CD14-positive monocyte (primary cell): Measurements from ENCODE around the gene PRMT9. TPM values are rescaled to one million over a fixed set of nuclear protein-coding genes. Genes with fewer than 3 reads are reported as not detected.

Source experiments
- DNase-seq, 3 donors: peaks; one replicate each; pipeline ENCODE4 v3.0.0-alpha.2; 2011 to 2022
- H2AFZ ChIP-seq: 2 replicates; pipeline ENCODE4 v1.6.0; 2012; ENCODE audit warnings: mild to moderate bottlenecking, low read depth, low read length, inconsistent platforms; ENCODE audit not compliant: insufficient read depth, poor library complexity, severe bottlenecking
- H3K27ac ChIP-seq, 2 donors: 1 replicate in 1 of 2; 2 replicates in 1 of 2; pipeline ENCODE4 v1.5.1; 2012 to 2013; ENCODE audit warnings: low read length in 2 of 2, control low read depth in 1 of 2, inconsistent platforms in 1 of 2, low read depth in 1 of 2, mild to moderate bottlenecking in 1 of 2
- H3K27me3 ChIP-seq, 2 donors: one replicate each; pipeline versions ENCODE4 v1.6.0 to v1.6.1; 2011 to 2013; ENCODE audit warnings: low read length in 2 of 2; ENCODE audit not compliant: control insufficient read depth in 2 of 2, insufficient read depth in 2 of 2
- H3K36me3 ChIP-seq, 2 donors: replicated peaks in 1 of 2; 1 replicate in 1 of 2; 2 replicates in 1 of 2; pipeline versions ENCODE4 v1.5.1 to v1.6.1; 2012 to 2013; ENCODE audit warnings: low read length in 2 of 2, control low read depth in 1 of 2, inconsistent platforms in 1 of 2, mild to moderate bottlenecking in 1 of 2; ENCODE audit not compliant: insufficient read depth in 2 of 2, control insufficient read depth in 1 of 2
- H3K4me1 ChIP-seq, 2 donors: 1 replicate in 1 of 2; 2 replicates in 1 of 2; pipeline versions ENCODE4 v1.5.1 to v1.6.1; 2012 to 2013; ENCODE audit warnings: low read length in 2 of 2, control low read depth in 1 of 2, inconsistent platforms in 1 of 2, mild to moderate bottlenecking in 1 of 2, moderate library complexity in 1 of 2; ENCODE audit not compliant: insufficient read depth in 2 of 2, control insufficient read depth in 1 of 2
- H3K4me2 ChIP-seq: replicated peaks from 2 replicates; pipeline ENCODE3; 2012; ENCODE audit warnings: low read length, moderate library complexity, mild to moderate bottlenecking; ENCODE audit not compliant: poor library complexity, severe bottlenecking; ENCODE audit errors: extremely low read depth
- H3K4me3 ChIP-seq, 3 experiments: fragments of 200-600 bp in 1 of 3; sonication (generic) in 1 of 3; replicated peaks in 1 of 3; 1 replicate in 2 of 3; 2 replicates in 1 of 3; pipeline ENCODE4 v1.5.1; 2011 to 2013; ENCODE audit warnings: low read length in 3 of 3, mild to moderate bottlenecking in 3 of 3, control low read depth in 2 of 3, low read depth in 2 of 3, inconsistent platforms in 1 of 3, moderate library complexity in 1 of 3
- H3K79me2 ChIP-seq: 2 replicates; pipeline ENCODE4 v1.6.0; 2012; ENCODE audit warnings: mild to moderate bottlenecking, control low read depth, inconsistent platforms, low read length, moderate library complexity; ENCODE audit not compliant: insufficient read depth
- H3K9ac ChIP-seq: 2 replicates; pipeline ENCODE4 v1.6.0; 2017; ENCODE audit warnings: low read length, mild to moderate bottlenecking; ENCODE audit not compliant: insufficient read depth, poor library complexity, severe bottlenecking
- H3K9me3 ChIP-seq, 2 donors: replicated peaks in 1 of 2; 1 replicate in 1 of 2; 2 replicates in 1 of 2; pipeline versions ENCODE4 v1.5.1 to v1.6.1; 2012 to 2013; ENCODE audit warnings: low read length in 2 of 2, control low read depth in 1 of 2; ENCODE audit not compliant: control insufficient read depth in 1 of 2, insufficient read depth in 1 of 2
- H4K20me1 ChIP-seq: 2 replicates; pipeline ENCODE4 v1.6.0; 2012; ENCODE audit warnings: mild to moderate bottlenecking, low read length, control low read depth, moderate library complexity; ENCODE audit not compliant: insufficient read depth
- H3K27ac Mint-ChIP-seq, 7 donors: one replicate each; pipeline ENCODE4 v1.8.0; 2020; ENCODE audit warnings: mild to moderate bottlenecking in 7 of 7, mixed read lengths in 7 of 7, moderate library complexity in 6 of 7, inconsistent platforms in 2 of 7
- H3K27me3 Mint-ChIP-seq, 3 donors: one replicate each; pipeline ENCODE4 v1.8.0; 2021 to 2022; ENCODE audit warnings: low read depth in 3 of 3, mild to moderate bottlenecking in 3 of 3, mixed read lengths in 3 of 3, moderate library complexity in 3 of 3, inconsistent platforms in 1 of 3
- H3K36me3 Mint-ChIP-seq, 2 donors: one replicate each; pipeline ENCODE4 v1.8.0; 2020; ENCODE audit warnings: mixed read lengths in 2 of 2, inconsistent platforms in 1 of 2, mild to moderate bottlenecking in 1 of 2
- H3K4me1 Mint-ChIP-seq: one replicate; pipeline ENCODE4 v1.8.0; 2020; ENCODE audit warnings: mild to moderate bottlenecking, mixed read lengths
- H3K4me3 Mint-ChIP-seq, 2 donors: one replicate each; pipeline ENCODE4 v1.8.0; 2020; ENCODE audit warnings: mild to moderate bottlenecking in 2 of 2, mixed read lengths in 2 of 2, moderate library complexity in 1 of 2
- H3K9me3 Mint-ChIP-seq, 7 donors: one replicate each; pipeline ENCODE4 v1.8.0; 2020 to 2022; ENCODE audit warnings: mixed read lengths in 7 of 7, mild to moderate bottlenecking in 6 of 7, moderate library complexity in 6 of 7, inconsistent platforms in 2 of 7
- CTCF ChIP-seq: fragments of 200-600 bp; IDR thresholded peaks from one replicate; pipeline ENCODE4 v1.8.0; 2022; ENCODE audit warnings: antibody characterized with exemption, mild to moderate bottlenecking
- WGBS: methylation state at CpG from one replicate; pipeline ENCODE4 v1.1.5; 2013; ENCODE audit warnings: missing lambda C conversion rate; ENCODE audit not compliant: insufficient coverage; 5-methylcytosine and 5-hydroxymethylcytosine counted together
- intact Hi-C, 2 donors: fragments of 100-400 bp; cut with micrococcal nuclease; formaldehyde crosslinking; loops; one replicate each; pipeline versions ENCODE4 v1.15.0 to v1.15.1; 2023
- polyA plus RNA-seq, 3 donors: library from polyadenylated mRNA; depleted of rRNA in 1 of 3; unstranded in 2 of 3; stranded (reverse) in 1 of 3; fragments of 300-500 nt in 2 of 3; fragments of >200 nt in 1 of 3; fragmentation: Illumina TruSeq in 2 of 3; gene quantifications; 1 replicate in 2 of 3; 2 replicates in 1 of 3; pipeline ENCODE4 v1.2.3, GENCODE V29; 2012 to 2021

The PRMT9 gene
- polyA plus RNA-seq, 3 donors: 1.6 to 4.6 (median 2.0) TPM

- Mint-ChIP-seq H3K27ac (no peak overlapping the region), H3K4me1 (no peaks in the 10 kb centered on the region), H3K9me3 (no peaks in the 10 kb centered on the region), H3K4me3 (no peak overlapping the region), H3K36me3 (no peaks in the 10 kb centered on the region), H3K27me3 (peaks cover 1 to 5% (median 3%) of the 10 kb centered on the region in 3 donors)
- H4K20me1 ChIP-seq: no peaks in the 10 kb centered on the region
- no peak overlapping the region for H2AFZ ChIP-seq
- 100% methylated on average over 4 of the region's 8 CpGs for WGBS
- intact Hi-C loops: no loop called here
- H3K9me3 ChIP-seq: no peaks in the 10 kb centered on the region
- H3K36me3 ChIP-seq: no peaks in the 10 kb centered on the region
- TF ChIP-seq CTCF: no peak
- no peaks in the 10 kb centered on the region for H3K27me3 ChIP-seq
- H3K9ac ChIP-seq: no peak overlapping the region
- no peak overlapping the region for H3K4me2 ChIP-seq
- H3K4me1 ChIP-seq: no peaks in the 10 kb centered on the region
- DNase-seq: no peak
- no peak overlapping the region for H3K27ac ChIP-seq
- H3K4me3 ChIP-seq: no peak overlapping the region
- H3K79me2 ChIP-seq: no peaks in the 10 kb centered on the region
These were observed 30.8 kb upstream of the PRMT9 start for GRCh38 chr4:147714575-147715401.

GRCh38 chr4:147709999-147710398, 26.0 kb upstream of the PRMT9 start:
- no peak overlapping the region for H3K27ac Mint-ChIP-seq
- H3K36me3 Mint-ChIP-seq: no peaks in the 10 kb centered on the region
- TF ChIP-seq CTCF: no peak
- Histone ChIP-seq H3K36me3 (no peaks in the 10 kb centered on the region), H4K20me1 (no peaks in the 10 kb centered on the region), H3K4me1 (no peaks in the 10 kb centered on the region), H3K79me2 (no peaks in the 10 kb centered on the region), H3K27me3 (no peaks in the 10 kb centered on the region), H3K4me2 (no peak overlapping the region), H3K27ac (no peak overlapping the region), H3K9ac (no peak overlapping the region), H3K9me3 (no peaks in the 10 kb centered on the region), H3K4me3 (no peak overlapping the region), H2AFZ (peak overlapping the region; percentile 13)
- no peak for DNase-seq
- H3K4me1 Mint-ChIP-seq: peaks cover 6% of the 10 kb centered on the region
- WGBS: no CpG with 5 or more reads among the region's 5 CpGs
- H3K27me3 Mint-ChIP-seq: peaks cover 1 to 6% (median 5%) of the 10 kb centered on the region in 3 donors
- no peak overlapping the region for H3K4me3 Mint-ChIP-seq
- intact Hi-C loops: loop anchor here (2.0 to 5.0 kb wide), 2 partner anchors 157 kb away; no protein-coding TSS in a partner anchor
- H3K9me3 Mint-ChIP-seq: peaks cover 0 to 3% (median 0%) of the 10 kb centered on the region in 7 donors
